Dendritic cell treated with granulocyte-macrophage colony-stimulating factor and Interleukin-4, amounts not matched to agents 40 ng/mL and 50 ng/mL, for 4 days (primary cell): ENCODE data around the gene MYO3B.
"Not testable (repeated sequence)": the region's sequence is repeated elsewhere in the genome, so short reads cannot be mapped to it uniquely, and the experiment has no call there.

ENCODE experiments used
- H3K27ac Mint-ChIP-seq: one replicate; pipeline ENCODE4 v1.8.0; 2022; ENCODE audit warnings: mild to moderate bottlenecking, mixed read lengths
- H3K27me3 Mint-ChIP-seq: one replicate; pipeline ENCODE4 v1.8.0; 2022; ENCODE audit warnings: mild to moderate bottlenecking, mixed read lengths
- H3K36me3 Mint-ChIP-seq: one replicate; pipeline ENCODE4 v1.8.0; 2022; ENCODE audit warnings: low read depth, mixed read lengths
- H3K4me1 Mint-ChIP-seq: one replicate; pipeline ENCODE4 v1.8.0; 2022; ENCODE audit warnings: low read depth, mixed read lengths
- H3K4me3 Mint-ChIP-seq: one replicate; pipeline ENCODE4 v1.8.0; 2022; ENCODE audit warnings: mild to moderate bottlenecking, moderate library complexity, mixed read lengths
- H3K9me3 Mint-ChIP-seq: one replicate; pipeline ENCODE4 v1.8.0; 2022; ENCODE audit warnings: mixed read lengths
- intact Hi-C: fragments of 100-400 bp; cut with micrococcal nuclease; formaldehyde crosslinking; loops from one replicate; pipeline ENCODE4 v1.15.0; 2022

Gene MYO3B

GRCh38 chr2:170408461-170409163 is 230.7 kb downstream of the MYO3B start:
- intact Hi-C loops = no loop called here
- Mint-ChIP-seq H3K27ac (no peak overlapping the region), H3K36me3 (no peaks in the 10 kb centered on the region), H3K27me3 (peaks cover 66% of the 10 kb centered on the region), H3K4me1 (peaks cover 33% of the 10 kb centered on the region), H3K9me3 (no peaks in the 10 kb centered on the region), H3K4me3 (no peak overlapping the region)

- Mint-ChIP-seq H3K4me1 (peaks cover 30% of the 10 kb centered on the region), H3K36me3 (no peaks in the 10 kb centered on the region), H3K9me3 (no peaks in the 10 kb centered on the region), H3K27ac (no peak overlapping the region), H3K27me3 (peaks cover 64% of the 10 kb centered on the region), H3K4me3 (peak overlapping the region; percentile 40)
- intact Hi-C loops = no loop called here
Observed at GRCh38 chr2:170409164-170409535, 231.2 kb downstream of the MYO3B start.

- Mint-ChIP-seq H3K27me3 (peaks cover 65% of the 10 kb centered on the region), H3K27ac (no peak overlapping the region), H3K4me1 (peaks cover 17% of the 10 kb centered on the region), H3K36me3 (no peaks in the 10 kb centered on the region), H3K4me3 (no peak overlapping the region), H3K9me3 (no peaks in the 10 kb centered on the region)
- intact Hi-C loops = no loop called here
Observed at GRCh38 chr2:170411660-170412059, 233.7 kb downstream of the MYO3B start.

- intact Hi-C loops = no loop called here
- no peak overlapping the region for H3K4me3 Mint-ChIP-seq
- peaks cover 41% of the 10 kb centered on the region for H3K27me3 Mint-ChIP-seq
- H3K27ac Mint-ChIP-seq = no peak overlapping the region
- H3K9me3 Mint-ChIP-seq = no peaks in the 10 kb centered on the region
- H3K4me1 Mint-ChIP-seq = no peaks in the 10 kb centered on the region
- H3K36me3 Mint-ChIP-seq = no peaks in the 10 kb centered on the region
Observed at GRCh38 chr2:170420961-170421687, 243.2 kb downstream of the MYO3B start.

- Mint-ChIP-seq H3K27ac (no peak overlapping the region), H3K9me3 (no peaks in the 10 kb centered on the region), H3K27me3 (peaks cover 32% of the 10 kb centered on the region), H3K36me3 (no peaks in the 10 kb centered on the region), H3K4me1 (no peaks in the 10 kb centered on the region), H3K4me3 (no peak overlapping the region)
- intact Hi-C loops = no loop called here
Observed at GRCh38 chr2:170423919-170424318, 246.0 kb downstream of the MYO3B start.

- Mint-ChIP-seq H3K27me3 (peaks cover 24% of the 10 kb centered on the region), H3K4me1 (no peaks in the 10 kb centered on the region), H3K9me3 (no peaks in the 10 kb centered on the region), H3K36me3 (no peaks in the 10 kb centered on the region), H3K4me3 (no peak overlapping the region), H3K27ac (no peak overlapping the region)
- intact Hi-C loops = no loop called here
Observed at GRCh38 chr2:170425281-170425751, 247.4 kb downstream of the MYO3B start.

- Mint-ChIP-seq H3K27me3 (peaks cover 3% of the 10 kb centered on the region), H3K9me3 (no peaks in the 10 kb centered on the region), H3K4me1 (no peaks in the 10 kb centered on the region), H3K36me3 (no peaks in the 10 kb centered on the region), H3K27ac (no peak overlapping the region), H3K4me3 (no peak overlapping the region)
- intact Hi-C loops = no loop called here
Observed at GRCh38 chr2:170428868-170429267, 250.9 kb downstream of the MYO3B start.

- Mint-ChIP-seq H3K4me1 (no peaks in the 10 kb centered on the region), H3K27me3 (peaks cover 17% of the 10 kb centered on the region), H3K9me3 (no peaks in the 10 kb centered on the region), H3K36me3 (no peaks in the 10 kb centered on the region), H3K27ac (no peak overlapping the region), H3K4me3 (no peak overlapping the region)
- intact Hi-C loops = no loop called here
Observed at GRCh38 chr2:170432823-170433222, 254.9 kb downstream of the MYO3B start.

- intact Hi-C loops = no loop called here
- H3K27ac Mint-ChIP-seq = no peak overlapping the region
Observed at GRCh38 chr2:170433448-170433847, 255.5 kb downstream of the MYO3B start.

GRCh38 chr2:170434396-170434795 is 256.4 kb downstream of the MYO3B start:
- H3K4me1 Mint-ChIP-seq, intact Hi-C loops, H3K27ac Mint-ChIP-seq, H3K4me3 Mint-ChIP-seq, H3K9me3 Mint-ChIP-seq, H3K36me3 Mint-ChIP-seq: not testable (repeated sequence)
- peaks cover 17% of the 10 kb centered on the region for H3K27me3 Mint-ChIP-seq

More at GRCh38 chr2:170433448-170433847, 255.5 kb downstream of the MYO3B start:
- no peak overlapping the region for H3K4me3 Mint-ChIP-seq
- peaks cover 17% of the 10 kb centered on the region for H3K27me3 Mint-ChIP-seq
- H3K36me3 Mint-ChIP-seq = no peaks in the 10 kb centered on the region
- no peaks in the 10 kb centered on the region for H3K9me3 Mint-ChIP-seq
- H3K4me1 Mint-ChIP-seq = no peaks in the 10 kb centered on the region

- intact Hi-C loops = no loop called here
- no peak overlapping the region for H3K4me3 Mint-ChIP-seq
- H3K27me3 Mint-ChIP-seq = peaks cover 17% of the 10 kb centered on the region
- H3K27ac Mint-ChIP-seq = no peak overlapping the region
- no peaks in the 10 kb centered on the region for H3K9me3 Mint-ChIP-seq
- H3K4me1 Mint-ChIP-seq = no peaks in the 10 kb centered on the region
- H3K36me3 Mint-ChIP-seq = no peaks in the 10 kb centered on the region
Observed at GRCh38 chr2:170434900-170435621, 257.1 kb downstream of the MYO3B start.

- intact Hi-C loops = no loop called here
- Mint-ChIP-seq H3K4me3 (no peak overlapping the region), H3K36me3 (no peaks in the 10 kb centered on the region), H3K27ac (no peak overlapping the region), H3K9me3 (no peaks in the 10 kb centered on the region), H3K27me3 (peaks cover 14% of the 10 kb centered on the region), H3K4me1 (no peaks in the 10 kb centered on the region)
Observed at GRCh38 chr2:170436077-170436943, 258.4 kb downstream of the MYO3B start.

GRCh38 chr2:170446078-170446477 is 268.1 kb downstream of the MYO3B start:
- Mint-ChIP-seq H3K9me3 (no peaks in the 10 kb centered on the region), H3K36me3 (no peaks in the 10 kb centered on the region), H3K27ac (no peak overlapping the region), H3K4me3 (no peak overlapping the region), H3K27me3 (peaks cover 2% of the 10 kb centered on the region), H3K4me1 (no peaks in the 10 kb centered on the region)
- intact Hi-C loops = no loop called here
